HG03025 (cell line): ENCODE data around the gene MROH2B.

Experiments used
- ATAC-seq: cut with Tn5 transposase; IDR thresholded peaks from one replicate; pipeline ENCODE4 v1.9.1; 2021; ENCODE audit warnings: mild to moderate bottlenecking, moderate library complexity; ENCODE audit not compliant: unreplicated experiment, low FRiP score

The MROH2B gene

GRCh38 chr5:41071242-41071641 lies at the start of gene MROH2B:
TSS of gene MROH2B (minus strand) at chr5:41071342. CDS start at chr5:41070852, 490 bp downstream.
- no peak for ATAC-seq

DNA sequence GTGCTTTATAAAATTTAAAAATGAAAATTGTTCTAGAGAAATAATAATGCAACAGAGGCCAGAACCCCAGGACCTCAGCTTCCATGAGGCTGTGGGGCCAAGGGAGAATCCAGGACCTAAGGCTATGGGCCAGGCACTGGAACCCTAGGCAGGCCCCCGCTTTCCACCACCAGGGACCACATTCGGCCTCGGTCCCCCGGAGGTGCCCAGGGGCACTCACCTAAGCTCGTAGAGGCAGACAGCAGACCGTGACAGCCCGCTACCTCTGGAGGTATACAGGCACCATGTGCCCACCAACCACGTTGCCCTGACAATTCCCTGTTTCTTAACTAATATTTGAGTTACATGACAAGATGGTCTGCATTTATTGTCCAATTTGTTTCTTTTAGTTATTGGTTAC lies 49.5 kb upstream of the MROH2B start:
- no peak for ATAC-seq

DNA sequence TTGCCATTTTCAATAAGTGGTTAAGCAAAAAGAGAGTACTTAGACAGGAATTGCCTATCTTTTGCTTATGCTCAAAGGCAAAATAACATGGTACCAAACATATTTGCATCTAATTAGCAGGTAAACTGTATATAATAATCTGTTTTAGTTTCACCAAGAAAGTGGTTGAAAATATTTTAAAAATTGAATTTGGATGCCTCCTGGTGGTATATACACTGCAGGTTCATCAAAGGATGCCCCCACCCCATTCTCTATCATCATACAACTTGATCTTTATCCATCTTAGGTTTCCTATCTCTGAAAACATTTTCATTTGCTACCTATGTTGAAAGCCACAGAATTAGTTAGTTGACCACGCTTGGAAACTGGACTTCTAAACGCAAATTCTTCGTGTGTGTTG lies 47.0 kb upstream of the MROH2B start:
- no peak for ATAC-seq

GRCh38 chr5:41115281-41115680 lies 44.1 kb upstream of the MROH2B start:
- ATAC-seq = no peak

DNA sequence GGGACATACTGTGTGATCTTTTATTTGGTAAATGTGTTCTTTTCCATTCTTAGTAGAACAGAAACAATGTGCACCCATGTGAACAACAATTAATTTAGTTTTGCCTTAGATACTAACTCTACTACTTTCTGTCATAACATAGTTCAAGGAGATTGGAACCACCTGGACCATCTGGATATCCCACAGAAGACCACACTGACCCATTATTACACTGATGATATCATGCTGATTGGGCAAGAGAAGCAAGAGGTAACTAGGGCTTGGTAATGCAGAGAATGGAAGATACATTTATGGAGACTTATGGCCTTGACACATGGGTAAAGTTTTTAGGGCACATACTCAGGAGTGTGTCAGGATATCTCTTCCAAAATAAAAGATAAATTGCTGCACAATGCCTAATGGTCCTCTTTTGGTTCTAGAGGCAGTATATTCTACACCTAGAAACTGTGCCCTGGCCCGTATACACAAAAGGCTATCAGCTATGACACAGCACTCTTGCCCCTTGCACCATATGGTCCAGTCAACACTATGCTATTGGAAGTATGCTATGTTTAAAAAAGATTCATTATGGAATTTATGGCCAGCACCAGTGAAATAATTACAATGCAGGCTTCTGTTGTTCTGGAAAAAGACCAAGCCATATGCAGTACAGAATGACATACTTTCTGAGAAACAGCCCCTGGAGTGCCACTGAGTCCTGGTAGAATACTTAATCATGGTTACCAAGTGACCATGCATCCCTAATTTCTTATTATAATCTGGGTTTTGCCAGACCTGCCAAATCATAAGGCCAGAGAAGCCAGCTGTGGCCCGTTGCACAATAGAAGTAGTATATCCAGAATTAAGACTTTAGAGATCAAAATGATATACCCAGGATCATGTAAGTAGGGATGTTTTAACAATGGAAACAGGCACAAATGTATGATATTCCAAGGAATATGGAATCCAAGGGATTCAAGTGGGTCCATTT lies 41.6 kb upstream of the MROH2B start:
- no peak for ATAC-seq

DNA sequence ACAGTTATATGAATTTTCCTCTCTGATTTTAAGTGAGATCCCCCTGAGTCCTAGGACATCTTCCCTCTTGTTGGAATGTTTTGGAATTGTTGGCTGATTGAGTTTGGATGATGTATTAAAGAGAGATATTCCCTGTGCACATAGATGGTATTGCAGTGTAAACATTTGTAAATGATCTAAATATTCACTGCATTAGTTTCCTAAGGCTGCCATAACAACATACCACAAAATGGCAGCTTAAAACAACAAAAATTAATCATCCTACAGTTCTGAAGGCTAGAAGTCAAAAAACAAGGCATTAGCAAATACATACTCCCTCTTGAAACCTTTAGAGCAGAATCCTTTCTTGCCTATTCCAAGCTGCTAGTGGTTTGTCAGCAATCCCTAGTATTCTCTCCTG lies 38.0 kb upstream of the MROH2B start:
- no peak for ATAC-seq

DNA sequence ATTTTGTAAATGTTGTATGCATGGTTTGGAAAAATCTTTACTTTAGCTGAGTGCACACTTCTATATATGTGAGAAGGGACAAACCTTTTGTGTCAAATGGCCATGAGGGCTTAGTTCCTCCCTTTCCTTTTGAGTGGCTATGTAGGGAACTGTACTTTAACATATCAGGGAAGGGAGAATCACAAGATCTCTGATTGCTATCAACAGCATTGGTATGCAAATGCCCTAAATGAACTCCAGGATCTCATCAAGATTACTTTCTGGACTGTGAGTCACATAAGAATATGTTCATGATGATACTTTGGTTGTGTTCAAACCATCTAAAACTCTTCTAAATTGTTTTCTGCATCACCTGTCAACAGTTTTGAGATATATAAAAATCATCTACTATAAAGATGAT lies 31.2 kb upstream of the MROH2B start:
- ATAC-seq = no peak

GRCh38 chr5:41097642-41098041 lies 26.5 kb upstream of the MROH2B start:
- no peak for ATAC-seq

- no peak for ATAC-seq
Observed at GRCh38 chr5:41095324-41096101, 24.4 kb upstream of the MROH2B start.

DNA sequence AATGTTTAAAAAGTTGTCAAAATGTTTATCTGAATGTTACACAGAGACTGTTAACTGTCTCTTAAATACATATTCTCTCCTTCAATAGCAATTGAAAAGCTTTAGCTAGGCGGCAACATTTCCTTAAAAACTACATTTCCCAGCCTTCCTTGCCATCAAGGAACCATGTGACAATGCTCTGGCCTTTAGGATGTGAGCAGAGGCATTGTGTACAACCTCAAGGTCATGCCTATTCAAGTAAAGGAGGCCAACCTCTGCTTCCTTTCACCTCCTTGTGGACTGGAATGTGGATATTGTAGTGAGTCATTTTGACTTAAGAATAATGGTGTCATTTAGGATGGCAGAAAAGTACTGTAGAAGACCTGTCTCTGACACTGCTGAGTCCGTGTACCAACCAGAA lies 23.7 kb upstream of the MROH2B start:
- no peak for ATAC-seq

- ATAC-seq = no peak
Observed at GRCh38 chr5:41093803-41094202, 22.7 kb upstream of the MROH2B start.

DNA sequence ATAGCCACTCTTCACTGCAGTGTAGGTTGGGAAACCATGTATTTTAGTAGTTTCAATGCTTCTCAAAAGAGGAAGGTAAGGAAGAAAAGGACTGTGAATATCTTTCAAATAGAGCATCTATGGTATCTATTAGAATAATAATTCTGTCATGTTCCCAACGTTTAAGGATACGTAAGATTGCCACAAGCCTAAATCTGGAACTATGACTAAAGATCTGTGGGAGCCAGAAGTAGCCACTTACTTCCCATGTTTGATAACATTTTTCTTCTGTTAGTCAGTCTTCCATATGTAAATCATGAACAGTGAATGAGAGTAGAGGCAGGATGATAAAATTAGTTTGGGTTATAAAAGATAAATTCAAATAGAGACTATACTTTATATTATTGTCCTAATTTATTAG lies 16.3 kb upstream of the MROH2B start:
- no peak for ATAC-seq

DNA sequence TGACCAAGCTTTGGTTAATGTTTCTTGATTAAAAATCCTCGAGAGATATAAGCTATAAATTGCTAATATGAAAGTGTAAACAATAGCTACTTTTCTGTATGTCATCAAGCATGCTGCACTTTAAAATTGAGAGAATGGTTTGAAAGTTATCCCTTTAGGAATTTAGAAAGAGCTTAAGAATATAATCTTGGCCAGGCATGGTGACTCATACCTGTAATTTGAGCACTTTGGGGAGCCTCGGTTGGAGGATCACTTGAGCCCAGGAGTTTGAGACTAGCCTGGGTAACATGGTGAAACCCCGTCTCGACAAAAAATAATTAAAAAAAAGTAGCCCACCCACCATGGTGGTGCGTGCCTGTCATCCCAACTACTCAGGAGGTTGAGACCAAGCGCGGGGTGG lies 12.2 kb upstream of the MROH2B start:
- ATAC-seq = no peak

- no peak for ATAC-seq
Observed at GRCh38 chr5:41071975-41072374, 833 bp upstream of the MROH2B start.

GRCh38 chr5:41067714-41068568 lies 3.2 kb downstream of the MROH2B start:
- ATAC-seq = no peak

GRCh38 chr5:41065691-41066335 lies 5.3 kb downstream of the MROH2B start:
- ATAC-seq = no peak

DNA sequence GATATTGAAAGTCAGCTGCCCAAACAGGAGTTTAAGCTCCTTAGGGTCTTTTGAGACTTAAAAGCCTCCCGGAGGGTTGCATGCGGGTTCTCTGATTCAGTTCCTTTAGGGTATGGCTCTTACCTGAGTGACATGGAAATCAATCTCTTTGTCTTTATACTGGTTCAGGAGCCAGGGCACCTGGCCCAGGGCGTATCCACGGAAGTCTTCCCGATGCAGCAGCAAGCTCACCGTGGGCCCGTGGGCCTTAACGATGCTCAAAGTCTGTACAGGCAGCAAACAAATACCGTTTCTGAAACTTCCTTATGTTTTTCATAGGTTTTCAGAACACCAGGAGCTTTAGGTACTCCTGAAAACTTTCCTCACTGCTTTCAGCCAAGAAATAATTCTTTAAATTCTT lies 13.2 kb downstream of the MROH2B start:
- no peak for ATAC-seq

DNA sequence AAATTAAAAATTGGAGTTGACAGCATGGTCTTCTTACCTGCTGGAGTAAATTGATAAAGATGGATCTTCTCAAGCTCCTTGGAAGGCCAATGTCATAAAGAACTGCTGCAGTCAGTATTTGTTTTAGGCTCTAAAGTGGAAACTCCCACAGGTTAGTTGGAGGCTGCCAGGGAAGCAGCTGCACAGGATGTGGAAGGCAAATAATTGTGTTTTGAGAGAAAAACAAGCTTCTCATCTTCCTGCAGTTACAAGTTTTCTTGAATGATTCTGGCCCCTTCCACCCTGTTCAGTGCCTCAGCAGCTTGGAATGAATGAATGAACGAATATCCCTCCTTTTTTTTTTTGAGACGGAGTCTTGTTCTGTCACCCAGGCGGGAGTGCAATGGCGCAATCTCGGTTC lies 13.9 kb downstream of the MROH2B start:
- no peak for ATAC-seq

- ATAC-seq = no peak
Observed at GRCh38 chr5:41048986-41049385, 22.2 kb downstream of the MROH2B start.

GRCh38 chr5:41043109-41043747 lies 27.9 kb downstream of the MROH2B start:
- ATAC-seq = no peak
